Activated naive CD8-positive, alpha-beta T cell treated with anti-CD3 and anti-CD28 coated beads, Interleukin-2, amount 50 U/mL, for 24 hours (primary cell): Measurements from ENCODE around the gene POC5.

Experiments used
- ATAC-seq: fragments of 150-1000 bp; cut with Tn5 transposase; one replicate; pipeline ENCODE4 v1.10.0; 2021
- DNase-seq: peaks from one replicate; pipeline ENCODE4 v3.0.0; 2021
- H3K27ac Mint-ChIP-seq: one replicate; pipeline ENCODE4 v1.8.0; 2021; ENCODE audit warnings: mild to moderate bottlenecking, mixed read lengths
- H3K27me3 Mint-ChIP-seq: one replicate; pipeline ENCODE4 v1.8.0; 2021; ENCODE audit warnings: mixed read lengths
- H3K36me3 Mint-ChIP-seq: one replicate; pipeline ENCODE4 v1.8.0; 2021; ENCODE audit warnings: low read depth, mixed read lengths
- H3K4me1 Mint-ChIP-seq: one replicate; pipeline ENCODE4 v1.8.0; 2021; ENCODE audit warnings: mixed read lengths
- H3K4me3 Mint-ChIP-seq: one replicate; pipeline ENCODE4 v1.8.0; 2021; ENCODE audit warnings: mild to moderate bottlenecking, moderate library complexity, mixed read lengths
- H3K9me3 Mint-ChIP-seq: one replicate; pipeline ENCODE4 v1.8.0; 2021; ENCODE audit warnings: mixed read lengths

The POC5 gene

DNA sequence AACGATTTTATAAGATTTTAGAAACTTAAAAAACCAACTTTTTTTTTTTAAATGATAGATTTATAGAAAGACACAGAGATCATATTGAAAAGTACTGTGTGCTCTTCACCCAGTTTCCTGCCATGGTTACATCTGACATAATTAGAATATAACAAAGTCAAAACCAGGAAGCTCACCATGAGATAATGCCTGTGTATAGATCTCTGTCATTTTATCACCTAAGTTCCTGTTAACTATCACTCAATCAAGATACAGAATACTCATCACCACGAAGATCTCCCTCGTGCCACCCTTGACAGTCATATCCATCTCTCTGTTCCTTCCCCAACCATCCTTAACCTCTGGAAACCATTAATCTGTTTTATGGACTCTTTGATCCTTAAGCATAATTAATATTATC lies 39.1 kb downstream of the POC5 start:
- Mint-ChIP-seq H3K27ac (peak overlapping the region; percentile 33), H3K27me3 (no peaks in the 10 kb centered on the region), H3K4me1 (peaks cover 14% of the 10 kb centered on the region), H3K4me3 (no peak overlapping the region), H3K9me3 (no peaks in the 10 kb centered on the region), H3K36me3 (peaks cover 11% of the 10 kb centered on the region)
- DNase-seq (no peak), ATAC-seq (peak; percentile 65)

DNA sequence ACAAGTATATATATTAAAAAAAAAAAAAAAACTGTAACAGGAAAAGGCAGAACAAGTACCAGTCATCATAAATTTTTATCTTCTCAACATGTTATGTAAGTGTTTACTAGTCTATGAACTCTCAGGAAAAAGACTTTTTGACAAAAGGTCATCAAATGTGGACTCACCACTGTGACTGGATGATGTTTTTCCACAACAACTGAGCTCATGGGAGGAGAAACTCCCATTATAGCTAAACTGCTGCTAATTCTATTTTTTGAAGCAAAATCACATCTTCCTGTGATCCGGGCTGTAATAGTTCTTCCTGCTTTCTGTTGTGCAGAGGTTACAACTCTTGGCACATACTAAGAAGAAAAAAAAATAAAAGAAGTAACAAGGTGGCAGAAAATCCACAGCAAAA lies 39.6 kb downstream of the POC5 start:
- ATAC-seq = no peak

DNA sequence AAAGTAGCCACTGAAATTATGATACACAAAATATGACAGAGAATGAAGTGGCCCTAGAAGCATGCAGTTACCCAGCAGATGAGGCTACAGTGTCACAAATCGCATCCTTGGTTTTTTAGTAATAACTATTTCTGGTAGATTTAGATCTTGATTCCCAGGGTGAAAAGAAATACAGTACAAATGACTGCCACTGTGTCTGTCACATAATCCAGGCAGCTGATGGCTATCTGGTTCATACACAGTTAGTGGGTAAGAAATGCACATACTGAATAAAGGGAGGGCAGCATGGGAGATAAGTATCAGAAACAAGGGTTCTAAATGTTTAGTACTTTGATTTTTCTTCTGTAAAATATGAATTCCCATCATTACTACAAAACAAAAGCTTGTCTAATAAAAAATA lies 41.5 kb downstream of the POC5 start:
- Mint-ChIP-seq H3K36me3 (peaks cover 24% of the 10 kb centered on the region), H3K27ac (no peak overlapping the region), H3K27me3 (no peaks in the 10 kb centered on the region), H3K4me3 (no peak overlapping the region), H3K4me1 (peaks cover 24% of the 10 kb centered on the region), H3K9me3 (no peaks in the 10 kb centered on the region)
- DNase-seq = no peak
- no peak for ATAC-seq

More for the DNA sequence above, 39.6 kb downstream of the POC5 start:
- peak overlapping the region; percentile 13 for H3K4me3 Mint-ChIP-seq
- H3K27ac Mint-ChIP-seq = peak overlapping the region; percentile 33
- peaks cover 14% of the 10 kb centered on the region for H3K4me1 Mint-ChIP-seq
- no peak for DNase-seq
- peaks cover 13% of the 10 kb centered on the region for H3K36me3 Mint-ChIP-seq
- no peaks in the 10 kb centered on the region for H3K27me3 Mint-ChIP-seq
- no peaks in the 10 kb centered on the region for H3K9me3 Mint-ChIP-seq

DNA sequence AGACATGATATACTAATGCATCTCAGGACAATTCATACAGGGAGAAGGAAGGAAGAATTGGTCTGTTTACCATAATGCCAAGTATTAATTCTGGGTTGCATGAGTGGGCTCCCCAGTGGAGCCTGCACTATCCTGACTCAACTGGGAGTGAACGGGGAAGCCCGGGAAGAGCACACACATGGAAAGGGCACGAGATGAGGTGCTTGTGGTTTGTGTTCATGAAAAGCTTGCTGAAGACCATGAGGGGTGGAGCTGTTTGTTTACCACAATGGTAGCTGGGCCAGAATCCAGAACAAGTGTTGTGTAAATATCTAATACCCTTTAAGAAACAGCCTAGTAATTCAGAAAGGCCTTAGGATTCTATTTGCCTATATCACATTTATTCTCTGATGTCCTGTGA lies 44.6 kb downstream of the POC5 start:
- DNase-seq = no peak
- H3K4me1 Mint-ChIP-seq = peaks cover 46% of the 10 kb centered on the region
- H3K4me3 Mint-ChIP-seq = no peak overlapping the region
- no peak for ATAC-seq
- H3K9me3 Mint-ChIP-seq = no peaks in the 10 kb centered on the region
- peaks cover 22% of the 10 kb centered on the region for H3K36me3 Mint-ChIP-seq
- no peaks in the 10 kb centered on the region for H3K27me3 Mint-ChIP-seq
- no peak overlapping the region for H3K27ac Mint-ChIP-seq

DNA sequence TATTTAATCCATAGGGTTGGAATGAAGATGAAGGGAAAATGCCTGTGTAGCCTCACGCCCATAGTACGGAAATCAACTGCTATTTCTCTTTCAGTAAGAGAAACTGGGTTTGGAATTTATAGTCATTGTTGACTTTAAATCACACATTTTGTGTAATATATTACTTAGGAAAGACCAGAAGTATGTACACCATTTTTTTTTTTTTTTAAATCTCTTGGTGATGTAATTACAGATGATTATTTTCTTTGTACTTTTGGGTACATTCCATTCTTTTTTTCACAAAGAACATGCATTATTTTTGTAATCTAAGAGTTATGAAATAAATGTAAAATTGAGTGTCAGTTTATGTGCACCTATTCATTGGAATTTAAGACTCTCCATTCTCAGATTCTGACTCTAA lies 45.7 kb downstream of the POC5 start:
- peak overlapping the region; percentile 52 for H3K27ac Mint-ChIP-seq
- peaks cover 22% of the 10 kb centered on the region for H3K36me3 Mint-ChIP-seq
- H3K27me3 Mint-ChIP-seq = no peaks in the 10 kb centered on the region
- ATAC-seq (no peak), DNase-seq (no peak)
- H3K9me3 Mint-ChIP-seq = no peaks in the 10 kb centered on the region
- peaks cover 40% of the 10 kb centered on the region for H3K4me1 Mint-ChIP-seq
- H3K4me3 Mint-ChIP-seq = no peak overlapping the region

DNA sequence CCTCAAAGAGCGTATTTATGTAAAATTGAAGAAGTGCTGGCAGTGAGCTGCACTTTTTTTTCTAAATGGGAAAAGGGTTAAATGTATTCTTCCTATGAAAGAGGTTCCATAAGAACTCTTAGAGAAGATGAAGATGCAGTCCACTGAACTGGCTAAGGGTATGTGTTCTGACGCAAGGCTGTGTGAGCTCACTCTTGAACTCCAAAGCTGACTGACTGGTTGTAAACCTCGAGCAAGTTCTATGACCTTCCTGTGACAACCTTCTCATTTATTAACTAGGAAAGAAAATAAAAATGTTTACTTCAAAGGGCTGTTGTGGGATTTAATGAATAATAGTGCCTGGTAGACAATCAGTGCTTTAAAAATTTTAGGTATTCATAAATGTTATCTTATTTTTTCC lies 46.7 kb downstream of the POC5 start:
- Mint-ChIP-seq H3K36me3 (peaks cover 21% of the 10 kb centered on the region), H3K27ac (peak overlapping the region; percentile 52), H3K27me3 (no peaks in the 10 kb centered on the region), H3K4me3 (no peak overlapping the region), H3K9me3 (no peaks in the 10 kb centered on the region), H3K4me1 (peaks cover 40% of the 10 kb centered on the region)
- DNase-seq (no peak), ATAC-seq (no peak)

DNA sequence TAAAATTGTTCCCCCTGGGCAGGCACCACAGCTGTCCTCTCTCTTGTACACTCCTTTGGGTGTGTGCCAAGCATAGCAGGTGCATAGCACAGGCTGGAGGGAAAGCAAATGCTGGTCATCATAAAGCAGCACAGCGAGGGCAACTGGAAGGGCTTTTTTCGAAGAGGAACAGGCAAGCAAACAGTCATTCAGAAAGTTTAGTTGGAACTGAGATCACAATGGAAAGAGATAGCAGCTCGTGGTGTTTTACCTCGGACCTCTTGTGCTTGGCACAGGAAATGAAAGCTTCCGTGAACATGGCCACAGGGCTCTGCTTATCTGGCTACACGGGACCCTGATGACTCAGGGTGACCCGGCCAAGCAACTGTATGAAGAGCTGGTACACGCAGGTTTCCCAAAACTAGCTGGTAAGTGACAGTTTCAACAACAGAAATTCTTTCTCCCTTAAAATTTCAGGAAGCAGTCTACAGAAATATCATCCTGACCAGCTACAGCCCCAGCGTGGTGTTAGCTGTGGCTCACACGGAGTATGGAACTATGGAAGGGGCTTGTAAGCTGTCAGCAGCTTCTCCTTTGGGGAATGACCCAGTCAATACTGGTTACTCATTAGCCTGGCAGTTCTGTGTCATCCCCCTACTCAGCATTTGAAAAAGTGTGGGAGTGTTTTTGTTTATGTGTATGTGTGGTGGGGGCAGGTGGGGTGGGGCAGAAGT lies 48.1 kb downstream of the POC5 start:
- Mint-ChIP-seq H3K9me3 (no peaks in the 10 kb centered on the region), H3K36me3 (peaks cover 17% of the 10 kb centered on the region), H3K4me1 (peaks cover 40% of the 10 kb centered on the region), H3K4me3 (peak overlapping the region; percentile 78), H3K27me3 (no peaks in the 10 kb centered on the region), H3K27ac (peak overlapping the region; percentile 95)
- DNase-seq (peak; percentile 68), ATAC-seq (peak; percentile 99)

DNA sequence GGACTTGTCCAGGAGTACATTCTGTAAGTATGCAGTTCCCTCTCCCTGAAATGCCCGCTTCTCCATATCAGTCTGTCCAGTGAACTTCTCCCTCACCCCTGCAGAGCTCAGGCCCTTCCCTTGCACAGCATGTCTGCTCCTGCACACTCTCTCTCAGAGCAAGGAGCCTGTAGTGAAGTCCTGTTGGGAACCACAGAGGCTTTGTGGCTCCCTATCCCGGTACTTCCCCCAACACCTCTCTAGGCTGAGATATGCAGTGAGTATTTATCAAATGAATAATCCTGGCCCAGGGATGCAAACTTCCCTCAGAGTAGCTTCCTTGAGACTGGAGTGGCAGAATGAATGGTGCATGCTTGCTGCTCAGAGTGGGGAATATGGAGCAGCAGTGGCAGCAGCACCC lies 48.8 kb downstream of the POC5 start:
- peak overlapping the region; percentile 95 for H3K27ac Mint-ChIP-seq
- no peaks in the 10 kb centered on the region for H3K9me3 Mint-ChIP-seq
- DNase-seq (no peak), ATAC-seq (no peak)
- peaks cover 40% of the 10 kb centered on the region for H3K4me1 Mint-ChIP-seq
- peaks cover 16% of the 10 kb centered on the region for H3K36me3 Mint-ChIP-seq
- H3K4me3 Mint-ChIP-seq = peak overlapping the region; percentile 78
- H3K27me3 Mint-ChIP-seq = no peaks in the 10 kb centered on the region

DNA sequence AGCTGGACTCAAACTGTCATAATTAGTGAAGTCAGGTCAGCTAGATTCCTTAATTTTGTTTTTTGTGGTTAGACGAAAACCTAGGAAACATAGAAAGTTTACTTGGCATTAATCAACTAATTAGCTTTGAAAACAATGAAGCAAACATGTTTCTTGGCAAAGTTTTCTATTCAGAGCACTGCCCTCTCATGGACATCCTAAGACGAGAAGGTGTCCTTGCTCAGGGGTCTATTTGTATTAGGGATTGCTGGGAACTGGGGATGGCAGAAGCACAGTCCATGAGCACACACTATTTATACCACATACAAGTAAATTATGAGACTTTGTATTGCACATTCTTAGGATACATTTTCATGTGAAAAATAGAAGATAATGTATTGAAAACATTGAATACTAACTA lies 49.7 kb downstream of the POC5 start:
- H3K27ac Mint-ChIP-seq = no peak overlapping the region
- no peaks in the 10 kb centered on the region for H3K27me3 Mint-ChIP-seq
- peaks cover 40% of the 10 kb centered on the region for H3K4me1 Mint-ChIP-seq
- ATAC-seq (no peak), DNase-seq (no peak)
- no peaks in the 10 kb centered on the region for H3K9me3 Mint-ChIP-seq
- H3K4me3 Mint-ChIP-seq = no peak overlapping the region
- H3K36me3 Mint-ChIP-seq = peaks cover 11% of the 10 kb centered on the region

DNA sequence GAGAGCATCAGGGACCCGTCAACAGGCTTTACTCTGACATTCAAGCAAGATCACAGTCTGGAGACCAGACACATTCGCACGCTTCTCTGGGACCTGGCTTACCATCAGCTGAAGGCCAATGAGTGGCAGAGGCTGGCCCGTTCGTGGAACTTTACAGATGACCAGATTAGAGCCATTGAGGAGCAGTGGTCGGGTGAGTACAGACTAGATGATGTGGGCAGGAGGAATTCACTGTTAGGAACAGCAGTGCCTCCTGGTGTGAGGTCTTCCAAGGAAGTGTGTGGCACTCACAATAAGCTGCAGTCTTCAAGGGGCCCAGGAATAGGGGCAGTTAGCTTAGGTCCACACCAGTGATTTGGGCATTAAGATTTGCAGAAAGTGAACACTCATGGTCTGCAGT lies 50.4 kb downstream of the POC5 start:
- Mint-ChIP-seq H3K4me3 (no peak overlapping the region), H3K9me3 (no peaks in the 10 kb centered on the region), H3K36me3 (peaks cover 5% of the 10 kb centered on the region), H3K27ac (no peak overlapping the region), H3K4me1 (peaks cover 38% of the 10 kb centered on the region), H3K27me3 (no peaks in the 10 kb centered on the region)
- ATAC-seq (no peak), DNase-seq (no peak)

DNA sequence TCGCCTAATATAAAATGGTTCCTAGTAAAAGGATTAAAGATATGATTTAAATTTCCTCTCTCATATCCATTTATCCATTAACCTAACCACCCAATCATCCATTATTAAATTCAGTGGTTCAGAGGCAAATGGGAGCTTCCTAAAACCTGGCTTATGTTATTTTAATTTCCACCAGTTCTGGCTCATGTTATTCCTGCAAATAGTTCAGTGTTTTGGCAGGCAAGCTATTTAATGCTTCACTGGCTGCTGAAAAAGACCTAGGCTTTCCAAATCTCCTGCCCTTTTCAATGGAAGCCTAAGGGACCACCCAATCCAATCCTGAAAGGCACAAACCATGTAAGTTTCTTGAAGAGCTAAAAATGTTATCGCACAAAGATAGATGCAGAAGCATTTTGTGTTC lies 52.3 kb downstream of the POC5 start:
- H3K36me3 Mint-ChIP-seq = no peaks in the 10 kb centered on the region

DNA sequence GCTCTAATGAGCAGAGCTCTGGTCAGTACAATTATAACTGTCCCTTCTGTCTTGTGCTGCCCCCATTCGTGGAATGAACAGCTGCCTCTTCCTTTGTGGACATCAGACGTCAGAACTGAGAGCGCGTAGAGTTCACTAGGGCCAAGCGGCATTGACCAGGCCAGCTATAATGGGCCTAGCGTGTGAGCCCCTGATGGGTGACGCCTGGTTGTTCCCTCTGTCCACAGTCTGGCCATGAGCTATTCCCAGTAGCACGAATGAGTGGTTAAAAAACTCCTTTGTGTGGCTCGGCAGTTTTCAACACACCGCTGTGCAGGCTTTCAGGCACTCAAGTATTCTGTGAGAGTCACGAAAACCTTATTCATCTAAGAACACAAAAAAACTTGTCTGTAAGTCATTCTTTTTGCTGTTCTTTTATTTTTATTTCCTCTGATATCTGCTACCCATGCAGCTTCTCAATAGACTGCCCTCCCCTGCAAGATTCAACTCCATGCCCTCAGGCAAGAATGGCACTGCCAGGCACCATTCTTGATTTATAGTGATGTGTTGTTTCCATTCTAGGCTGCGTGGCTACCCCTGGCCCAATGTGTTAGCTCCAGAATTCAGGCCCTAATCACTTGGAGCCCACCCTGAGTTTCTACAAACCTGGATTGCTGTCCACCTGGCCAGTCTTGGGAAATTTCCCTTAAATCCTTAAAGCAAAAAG lies 53.5 kb downstream of the POC5 start:
- no peak overlapping the region for H3K27ac Mint-ChIP-seq
- no peaks in the 10 kb centered on the region for H3K36me3 Mint-ChIP-seq
- ATAC-seq = no peak
- DNase-seq = no peak
- H3K4me3 Mint-ChIP-seq = no peak overlapping the region
- peaks cover 12% of the 10 kb centered on the region for H3K4me1 Mint-ChIP-seq
- H3K27me3 Mint-ChIP-seq = no peaks in the 10 kb centered on the region
- no peaks in the 10 kb centered on the region for H3K9me3 Mint-ChIP-seq

More for the DNA sequence above, 52.3 kb downstream of the POC5 start:
- Mint-ChIP-seq H3K4me1 (peaks cover 25% of the 10 kb centered on the region), H3K9me3 (no peaks in the 10 kb centered on the region), H3K27ac (no peak overlapping the region), H3K4me3 (no peak overlapping the region), H3K27me3 (no peaks in the 10 kb centered on the region)
- no peak for ATAC-seq
- DNase-seq = no peak

DNA sequence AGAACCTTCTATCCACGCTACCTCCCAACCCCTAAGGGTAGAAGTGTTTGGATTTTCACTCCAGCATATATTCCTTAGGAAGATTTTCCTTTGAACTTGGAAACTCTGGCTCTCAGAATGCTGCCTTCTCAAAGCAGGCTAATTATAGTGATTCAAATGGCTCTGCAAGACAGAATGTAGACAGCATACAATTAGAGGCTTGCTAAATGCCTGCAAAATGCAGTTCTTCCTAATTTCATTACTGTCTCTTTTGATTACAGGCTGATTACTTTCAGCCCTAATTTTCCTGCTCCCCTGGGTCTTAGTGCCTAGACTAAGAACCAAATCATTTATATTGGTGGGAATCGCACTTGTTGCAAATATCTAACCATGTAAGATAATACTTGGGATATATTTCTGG lies 55.2 kb downstream of the POC5 start:
- peaks cover 3% of the 10 kb centered on the region for H3K4me1 Mint-ChIP-seq
- H3K9me3 Mint-ChIP-seq = no peaks in the 10 kb centered on the region
- no peak for ATAC-seq
- DNase-seq = no peak
- no peaks in the 10 kb centered on the region for H3K27me3 Mint-ChIP-seq
- no peak overlapping the region for H3K27ac Mint-ChIP-seq
- H3K36me3 Mint-ChIP-seq = no peaks in the 10 kb centered on the region
- no peak overlapping the region for H3K4me3 Mint-ChIP-seq

DNA sequence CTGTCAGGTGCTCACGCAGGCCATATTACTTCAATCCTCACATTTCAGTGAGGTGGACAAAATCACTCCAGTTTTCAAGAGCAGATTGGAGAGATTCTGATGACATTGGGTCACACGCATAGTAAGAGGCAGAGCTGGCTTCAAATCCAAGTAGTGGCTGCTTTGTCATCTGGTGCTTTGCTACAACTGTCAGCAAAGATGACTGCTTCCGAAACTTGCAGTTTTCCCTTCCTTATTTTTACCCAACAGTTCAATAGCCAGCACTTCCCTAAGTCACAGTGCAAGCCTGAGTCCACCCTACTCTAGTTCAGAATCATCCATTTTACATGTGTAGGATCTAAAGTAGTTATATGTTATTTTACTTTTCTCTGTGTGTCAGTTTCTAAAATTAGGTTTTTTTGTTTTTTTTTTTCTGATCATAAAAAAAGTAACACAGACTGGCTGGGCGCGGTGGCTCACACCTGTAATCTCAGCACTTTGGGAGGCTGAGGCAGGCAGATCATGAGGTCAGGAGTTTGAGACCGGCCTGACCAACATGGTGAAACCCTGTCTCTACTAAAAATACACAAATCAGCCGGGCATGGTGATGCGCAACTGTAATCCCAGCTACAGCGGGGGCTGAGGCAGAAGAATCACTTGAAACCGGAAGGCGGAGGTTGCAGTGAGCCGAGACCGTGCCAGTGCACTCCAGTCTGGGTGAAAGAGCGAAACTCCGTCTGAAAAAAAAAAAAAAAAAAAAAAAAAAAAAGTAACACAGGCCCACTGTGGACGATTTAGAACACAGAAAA lies 56.4 kb downstream of the POC5 start:
- H3K4me1 Mint-ChIP-seq = peaks cover 3% of the 10 kb centered on the region
- H3K36me3 Mint-ChIP-seq = no peaks in the 10 kb centered on the region
- no peak for ATAC-seq
- no peak overlapping the region for H3K27ac Mint-ChIP-seq
- DNase-seq = no peak
- H3K27me3 Mint-ChIP-seq = no peaks in the 10 kb centered on the region
- no peak overlapping the region for H3K4me3 Mint-ChIP-seq
- no peaks in the 10 kb centered on the region for H3K9me3 Mint-ChIP-seq
